GM19099 (cell line): ENCODE data around the gene CXCL17.
A peak's percentile ranks its signal among the peaks of the same experiment; 100 is the strongest.

Experiments
- POLR2A ChIP-seq: IDR thresholded peaks from 3 replicates; pipeline ENCODE4 v1.6.1; 2011; ENCODE audit warnings: low read depth; ENCODE audit not compliant: insufficient read length; ENCODE audit errors: extremely low read depth

Gene CXCL17

DNA sequence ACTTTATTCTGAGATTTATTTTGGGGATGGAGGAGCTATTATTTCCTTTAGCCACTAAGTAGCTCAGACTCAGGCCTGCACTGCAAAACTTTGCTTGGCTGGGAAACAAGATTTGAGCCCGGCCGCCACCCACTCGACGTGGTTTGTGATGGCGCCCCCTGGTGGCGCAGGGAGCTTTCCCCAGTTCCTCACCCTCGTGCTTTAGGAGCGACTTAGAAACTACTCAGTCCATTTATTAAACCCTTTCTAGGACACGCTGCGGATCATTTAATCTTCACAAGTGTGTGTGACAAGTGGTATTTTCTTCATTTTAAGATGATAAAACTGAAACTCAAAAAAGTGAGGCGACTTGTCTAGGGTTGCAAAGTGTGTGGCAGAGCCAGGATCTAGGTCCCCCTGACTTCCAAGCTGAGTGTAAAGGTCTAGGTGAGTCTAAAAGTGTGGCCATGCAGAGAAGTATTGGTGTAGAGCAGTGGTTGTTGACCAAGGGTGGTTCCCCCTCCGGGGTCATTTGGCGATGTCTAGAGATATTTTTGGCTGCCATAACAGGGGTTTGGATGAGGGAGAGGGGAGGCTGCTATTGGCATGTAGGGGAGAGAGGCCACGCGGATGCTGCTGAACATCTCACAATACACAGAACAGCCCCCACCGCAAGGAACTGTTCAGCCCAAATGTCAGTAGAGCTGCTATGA, 2.2 kb downstream of the CXCL17 start:
- no peak for TF ChIP-seq POLR2A

DNA sequence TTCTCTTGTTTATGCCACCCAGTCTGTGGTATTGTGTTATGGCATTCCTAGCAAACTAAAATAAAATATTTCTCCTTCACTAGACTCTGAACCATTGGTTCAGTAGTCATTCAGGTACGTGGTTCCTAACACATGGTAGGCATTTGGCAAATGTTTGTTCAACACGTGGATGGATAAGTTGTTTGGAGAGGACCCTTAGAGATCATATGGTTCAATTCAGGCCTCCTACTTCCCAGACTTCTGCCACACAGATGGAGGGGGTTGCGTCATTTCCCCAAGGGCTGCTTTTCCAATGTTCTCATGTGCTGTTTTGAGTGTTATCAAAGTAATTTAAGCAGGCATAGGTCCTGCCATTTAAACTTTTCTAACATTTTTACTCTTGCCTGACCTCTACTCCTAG, 6.7 kb downstream of the CXCL17 start:
- no peak for TF ChIP-seq POLR2A

DNA sequence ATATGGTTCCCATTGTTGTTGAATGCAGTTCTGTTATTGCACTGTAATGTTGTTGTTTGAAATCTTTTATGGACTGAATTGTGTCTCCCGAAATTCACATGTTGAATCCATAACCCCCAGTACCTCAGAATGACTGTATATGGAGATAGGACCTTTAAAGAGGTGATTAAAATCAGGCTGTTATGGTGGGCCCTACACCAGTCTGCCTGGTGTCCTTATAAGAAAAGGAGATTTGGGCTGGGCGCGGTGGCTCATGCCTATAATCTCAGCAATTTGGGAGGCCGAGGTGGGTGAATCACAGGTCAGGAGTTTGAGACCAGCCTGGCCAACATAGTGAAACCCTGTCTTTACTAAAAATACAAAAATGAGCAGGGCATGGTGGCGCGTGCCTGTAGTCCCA, 7.4 kb downstream of the CXCL17 start:
- no peak for TF ChIP-seq POLR2A

DNA sequence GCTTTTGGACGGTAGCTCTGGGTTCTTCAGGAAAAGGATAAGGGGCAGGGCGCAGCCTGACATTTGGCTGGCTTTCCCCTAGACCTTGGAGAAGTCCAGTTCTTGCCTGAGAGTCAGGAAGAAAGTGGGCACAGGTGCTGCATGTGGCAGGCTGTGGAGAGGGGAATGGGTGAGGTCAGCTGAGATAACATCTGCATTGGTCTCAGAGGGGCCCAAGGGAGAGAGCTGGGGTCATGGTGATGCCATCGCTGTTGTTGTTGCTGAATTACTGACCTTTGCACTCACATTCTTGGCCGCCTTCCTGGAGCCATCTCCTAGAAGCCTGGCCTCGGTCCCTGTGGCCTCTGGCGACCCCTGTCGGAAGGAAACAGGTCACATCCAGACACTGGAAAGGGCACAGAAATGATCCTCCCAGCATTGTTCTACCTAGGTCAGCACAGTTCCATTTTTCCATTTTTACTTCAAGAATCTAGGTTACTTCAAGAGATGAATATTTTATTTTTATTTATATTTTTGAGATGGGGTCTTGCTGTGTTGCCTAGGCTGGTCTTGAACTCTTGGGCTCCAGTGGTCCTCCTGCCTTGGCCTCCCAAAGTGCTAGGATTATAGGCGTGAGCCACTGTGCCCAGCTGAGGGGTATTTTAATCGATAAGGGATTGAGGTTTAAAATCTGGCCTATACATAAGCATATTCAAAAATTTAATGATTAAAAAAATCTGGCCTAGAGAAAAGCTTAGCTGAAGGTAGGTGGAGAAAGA, 9.1 kb downstream of the CXCL17 start:
- no peak for TF ChIP-seq POLR2A

DNA sequence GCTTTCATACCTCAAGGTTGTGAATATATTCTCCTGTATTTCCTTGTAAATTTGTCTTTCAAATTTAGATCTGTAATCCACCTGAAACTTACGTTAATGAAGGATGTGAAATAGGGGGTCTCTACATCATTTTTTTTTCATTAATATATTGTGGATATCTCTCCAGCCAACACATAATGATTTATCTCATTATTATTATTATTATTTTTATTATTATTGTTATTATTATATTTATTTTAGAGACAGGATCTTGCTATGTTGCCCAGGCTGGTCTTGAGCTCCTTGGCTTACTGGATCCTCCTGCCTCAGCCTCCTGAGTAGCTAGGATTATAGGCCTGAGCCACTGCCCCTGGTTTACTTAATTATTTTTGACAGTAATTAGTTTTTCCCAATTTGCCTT, 11.3 kb downstream of the CXCL17 start:
- TF ChIP-seq POLR2A = no peak

DNA sequence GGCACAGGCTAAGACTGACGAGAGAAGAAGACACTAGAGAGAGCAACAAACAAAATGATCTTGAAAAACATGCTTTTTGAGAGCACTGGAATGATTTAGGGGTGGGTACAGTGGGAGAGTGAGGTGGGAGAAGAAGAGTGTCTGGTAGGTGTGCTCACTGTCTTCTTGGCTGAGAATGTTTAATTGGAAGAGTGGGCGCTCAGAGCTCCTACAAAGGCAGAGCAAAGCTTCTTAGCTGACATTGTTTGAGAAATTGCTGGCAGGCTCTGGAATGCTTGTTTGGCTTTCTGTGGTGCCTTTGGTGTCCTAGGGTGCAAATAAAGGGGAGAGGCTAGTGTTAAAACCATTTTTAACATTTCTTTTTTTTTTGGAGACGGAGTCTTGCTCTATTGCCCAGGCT, 14.1 kb downstream of the CXCL17 start:
- TF ChIP-seq POLR2A = no peak

DNA sequence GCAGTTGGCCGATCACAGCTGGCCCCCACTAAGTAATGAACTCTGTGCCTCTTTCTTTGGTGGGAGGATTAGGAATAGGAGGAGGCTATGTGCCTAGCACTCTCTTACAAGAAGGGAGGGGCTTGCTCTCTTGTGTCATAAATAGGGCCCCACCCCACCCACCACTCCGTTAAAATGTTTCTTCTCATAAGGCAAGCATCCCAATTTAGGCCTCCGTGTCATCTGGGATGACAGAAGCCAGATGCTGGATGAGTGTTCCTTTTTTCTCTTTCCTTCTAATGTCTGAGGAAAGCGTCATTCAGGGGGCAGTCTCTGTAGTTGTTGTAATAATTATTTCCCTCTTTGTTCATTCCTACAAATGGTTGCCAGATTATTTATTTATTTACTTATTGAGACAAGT, 15.4 kb downstream of the CXCL17 start, which contains the start of gene LIPE:
TSS of gene LIPE (minus strand) at position 76 of the 400 bp plus-strand sequence. CDS start 239 bp downstream, outside the sequence.
- TF ChIP-seq POLR2A = no peak

DNA sequence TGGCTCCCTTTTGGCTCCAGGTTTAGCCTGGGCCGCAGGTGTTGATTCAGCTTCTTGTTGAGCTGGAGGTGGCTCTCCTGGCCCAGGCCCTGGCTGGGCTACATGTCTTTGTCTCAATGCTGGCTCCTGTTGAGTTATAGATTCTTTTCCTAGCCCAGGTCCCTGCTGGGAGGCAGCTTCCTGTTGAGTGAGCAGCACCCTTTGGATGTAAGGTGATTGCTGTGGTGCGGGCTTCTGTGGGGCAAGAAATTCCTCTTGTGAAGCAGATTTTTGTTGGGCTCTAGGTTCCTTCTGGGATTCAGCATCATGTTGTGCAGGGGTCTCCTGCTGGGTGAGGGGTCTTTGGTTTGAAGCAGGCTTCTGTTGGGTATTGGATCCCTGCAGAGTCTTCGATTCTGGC, 16.1 kb downstream of the CXCL17 start:
- no peak for TF ChIP-seq POLR2A

DNA sequence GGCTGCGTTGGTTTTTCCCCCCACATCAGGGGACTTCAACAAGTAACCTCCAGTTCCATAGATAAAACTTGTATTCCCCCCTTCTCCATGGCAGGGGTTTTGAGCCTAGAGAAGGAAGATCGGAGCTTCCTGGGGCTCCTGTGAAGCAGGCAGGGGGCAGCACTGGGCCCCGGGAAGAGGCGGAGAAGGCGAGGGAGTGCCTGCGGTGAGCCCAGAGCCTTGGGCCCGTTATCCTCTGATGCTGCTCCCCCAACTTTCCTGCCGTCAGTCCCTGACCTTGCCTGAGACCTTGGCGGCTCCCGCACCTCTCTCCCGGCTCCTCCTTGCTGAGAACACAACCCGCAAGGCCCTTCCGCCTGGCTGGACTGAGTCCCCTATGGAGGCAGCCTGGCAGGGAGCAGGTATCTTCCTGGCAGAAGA, 18.0 kb downstream of the CXCL17 start:
- no peak for TF ChIP-seq POLR2A

DNA sequence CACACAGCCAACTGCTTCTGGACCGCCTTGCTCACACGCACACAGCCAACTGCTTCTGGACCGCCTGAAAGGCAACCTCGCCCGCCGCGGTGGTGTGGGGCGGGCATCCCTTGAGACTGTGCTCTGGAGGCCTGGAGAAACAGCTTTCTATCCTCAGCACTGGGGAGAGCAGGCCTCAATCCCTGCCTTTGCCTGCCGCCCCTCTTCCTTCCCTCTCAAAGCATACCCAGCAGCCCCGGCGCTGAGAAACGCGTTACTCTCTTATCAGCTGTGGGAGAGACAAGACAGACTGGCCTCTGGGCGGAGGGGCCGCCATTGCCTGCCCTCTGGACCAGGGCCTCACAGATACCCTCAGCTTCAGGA, 18.4 kb downstream of the CXCL17 start:
- no peak for TF ChIP-seq POLR2A

DNA sequence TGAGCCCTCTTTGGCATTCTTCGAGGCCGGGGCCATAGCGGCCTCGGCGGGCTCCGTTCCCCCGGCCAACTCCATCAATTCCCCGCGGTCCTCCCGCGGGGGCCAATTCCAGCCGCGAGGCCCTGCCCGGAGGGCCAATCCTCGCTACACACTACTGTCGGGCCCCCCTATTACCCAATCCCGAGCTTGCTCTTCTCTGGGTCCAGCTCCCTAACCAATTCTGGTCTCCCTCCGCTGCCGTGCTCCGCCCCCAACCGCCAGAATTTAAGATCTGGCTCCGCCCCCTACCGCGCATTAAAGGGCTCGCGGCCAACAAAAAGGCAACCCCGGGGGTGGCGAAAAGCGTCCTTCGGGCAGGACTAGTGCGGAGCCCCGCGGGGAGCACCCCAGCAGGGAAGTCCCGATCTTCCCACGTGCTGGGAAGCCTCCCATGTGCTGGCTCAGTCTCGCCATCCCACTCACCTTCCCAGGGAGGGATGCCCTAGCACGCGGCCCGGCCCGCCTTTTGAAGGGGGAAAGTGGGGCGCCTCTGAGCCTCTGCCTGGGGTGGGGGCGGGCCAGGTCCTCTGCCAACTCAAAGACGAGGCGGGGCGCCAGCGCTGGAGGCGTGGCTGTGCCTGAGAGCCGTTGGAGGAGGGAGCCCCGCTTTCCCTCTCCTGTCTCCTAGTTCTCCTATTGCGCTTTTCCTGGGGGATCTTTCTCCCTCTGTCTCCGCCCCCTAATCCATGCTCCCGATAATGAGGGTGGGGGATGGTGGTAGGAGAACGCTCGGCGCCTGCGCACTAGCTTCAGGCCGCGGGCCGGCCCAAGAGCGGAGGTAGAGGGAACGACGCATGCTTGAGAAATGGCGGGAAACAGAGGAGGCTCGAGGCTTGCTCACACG, 19.0 kb downstream of the CXCL17 start:
- peak; percentile 45 for TF ChIP-seq POLR2A

DNA sequence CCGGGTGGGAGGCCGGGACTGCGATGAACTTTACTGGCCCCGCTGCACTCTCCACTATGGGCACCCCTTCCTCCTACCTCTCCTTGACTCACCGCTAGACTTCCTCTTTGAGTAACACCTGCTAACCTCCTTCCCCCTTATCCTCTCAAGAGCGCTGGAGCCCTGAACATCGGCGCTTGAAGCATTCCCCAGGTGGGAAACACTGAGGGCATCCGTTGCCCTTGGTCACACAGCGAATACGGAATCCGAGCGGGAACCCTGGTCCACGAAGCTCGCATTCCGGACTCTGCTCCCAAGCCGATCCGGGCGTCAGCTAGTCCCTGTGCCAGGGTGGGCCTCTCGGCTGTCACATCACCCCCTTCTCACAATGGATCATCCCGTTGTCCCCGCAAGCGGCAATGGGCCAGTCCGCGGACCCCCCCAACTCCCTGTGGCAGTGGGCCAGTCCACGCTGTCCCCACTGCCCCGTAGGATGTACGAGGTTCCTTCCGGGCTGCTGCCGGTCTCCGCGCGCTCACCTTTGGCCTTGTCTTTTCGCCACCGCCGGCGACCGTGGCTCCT, 19.8 kb downstream of the CXCL17 start:
- no peak for TF ChIP-seq POLR2A

DNA sequence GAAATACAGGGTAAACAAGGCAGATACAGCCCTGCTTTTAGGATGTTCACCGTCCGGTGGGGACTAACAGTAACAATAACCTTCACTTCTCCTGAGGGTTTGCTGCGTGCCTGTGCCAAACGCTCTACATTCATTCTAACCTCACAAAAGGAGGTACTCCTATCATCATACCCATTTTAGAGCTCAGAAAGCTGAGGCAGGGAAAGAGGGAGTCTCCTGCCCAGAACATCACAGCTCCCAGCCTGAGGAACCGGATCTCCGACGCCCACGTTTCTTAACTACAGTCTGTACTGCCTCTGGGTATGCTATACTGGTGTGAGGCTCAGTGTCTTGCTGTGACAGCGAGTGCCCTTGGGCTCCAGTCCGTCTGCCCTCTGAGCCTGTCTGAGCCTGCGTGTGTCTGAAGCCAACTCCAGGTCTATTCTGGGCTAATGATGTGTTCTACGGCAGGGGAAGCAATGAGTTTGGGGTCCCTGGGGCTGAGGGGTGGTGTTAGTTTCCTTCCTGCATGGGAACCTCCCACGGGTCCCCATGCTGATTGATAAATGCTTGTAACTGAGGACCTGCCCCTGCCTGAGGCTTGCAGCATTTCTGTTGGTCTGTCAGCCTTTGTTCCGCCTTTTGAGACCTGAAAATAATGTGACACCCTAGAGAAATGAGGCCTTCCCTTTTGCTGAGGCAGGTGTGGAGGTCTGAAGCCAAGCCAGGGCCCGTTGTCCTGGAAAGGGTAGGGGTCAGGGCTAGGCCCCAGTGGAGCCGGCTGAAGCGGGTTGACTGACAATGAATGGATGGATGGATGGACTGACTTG, 20.4 kb downstream of the CXCL17 start:
- TF ChIP-seq POLR2A = no peak

DNA sequence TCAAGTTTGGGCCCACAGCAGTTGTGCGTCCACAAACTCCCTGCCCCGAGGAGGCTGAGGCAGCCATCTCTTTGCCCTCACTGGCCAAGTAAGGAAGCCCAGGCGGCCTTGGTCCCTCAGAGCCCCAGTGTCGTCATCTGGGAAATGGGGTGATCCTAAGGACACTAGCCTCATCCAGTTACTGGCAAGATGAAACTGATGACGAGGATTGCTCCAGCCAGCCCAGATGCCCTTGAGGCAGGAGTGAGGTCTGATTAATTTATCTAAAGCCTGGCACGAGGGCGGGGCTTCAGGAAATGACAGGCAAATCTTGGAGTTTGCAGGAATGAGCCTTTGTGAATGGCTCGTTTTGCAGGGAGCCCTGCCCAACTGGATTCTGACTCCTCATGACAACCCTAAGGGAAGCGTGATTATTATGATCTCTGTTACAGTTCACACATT, 21.1 kb downstream of the CXCL17 start:
- no peak for TF ChIP-seq POLR2A
